BLaER1 treated with 17β-estradiol and CSF1 and Interleukin-3, amounts not matched to agents 10 nM and 100 nM (cell line): ENCODE measurements around the gene CELF2.

Experiments used
- H3K27ac ChIP-seq, 11 experiments: shearing (Covaris generic); formaldehyde crosslinking; 2 replicates each; pipeline ENCODE4 v1.8.1; 2022
- H3K27me3 ChIP-seq, 11 experiments: shearing (Covaris generic); formaldehyde crosslinking; 2 replicates each; pipeline ENCODE4 v1.8.1; 2022
- H3K36me3 ChIP-seq, 11 experiments: shearing (Covaris generic); formaldehyde crosslinking; 2 replicates each; pipeline ENCODE4 v1.8.1; 2022
- H3K4me1 ChIP-seq, 10 experiments: shearing (Covaris generic); formaldehyde crosslinking; 2 replicates each; pipeline ENCODE4 v1.8.1; 2022
- H3K4me2 ChIP-seq, 11 experiments: shearing (Covaris generic); formaldehyde crosslinking; 2 replicates each; pipeline ENCODE4 v1.8.1; 2022
- H3K4me3 ChIP-seq, 10 experiments: shearing (Covaris generic); formaldehyde crosslinking; 2 replicates each; pipeline ENCODE4 v1.8.1; 2022
- H3K9ac ChIP-seq, 11 experiments: shearing (Covaris generic); formaldehyde crosslinking; 2 replicates each; pipeline ENCODE4 v1.8.1; 2022
- H3K9me3 ChIP-seq, 11 experiments: shearing (Covaris generic); formaldehyde crosslinking; replicated peaks in 1 of 11; 2 replicates each; pipeline ENCODE4 v1.8.1; 2022
- H4K20me1 ChIP-seq, 11 experiments: shearing (Covaris generic); formaldehyde crosslinking; 2 replicates each; pipeline ENCODE4 v1.8.1; 2022
- Cebpa-rat ChIP-seq, 11 experiments: shearing (Covaris generic); IDR thresholded peaks; 2 replicates each; pipeline ENCODE4 v1.8.1; 2022

CELF2 gene

DNA sequence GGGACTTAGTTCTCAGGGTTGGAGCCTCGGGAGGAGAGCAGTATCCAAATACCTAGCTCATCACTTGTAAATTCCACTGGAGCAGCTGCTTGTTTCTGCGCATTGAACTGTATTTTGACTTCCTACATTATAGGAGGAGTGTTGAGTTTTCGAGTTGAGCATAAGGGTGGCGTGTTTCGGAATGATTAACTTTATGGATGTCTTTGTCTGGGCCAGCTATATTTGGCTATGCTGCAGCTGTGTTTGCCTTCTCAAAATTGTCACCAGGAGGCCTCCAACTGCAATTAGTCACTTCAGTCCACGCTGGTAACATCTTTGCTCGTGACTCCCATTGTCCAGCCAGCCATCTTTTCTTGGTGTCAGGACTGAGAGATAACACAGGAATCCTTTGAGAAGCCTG, 9.1 kb downstream of the CELF2 start:
- Histone ChIP-seq H3K4me2 (no peak overlapping the region), H3K4me3 (no peak overlapping the region), H3K9me3 (no peaks in the 10 kb centered on the region; a peak in 1 of 22 replicates), H3K9ac (no peak overlapping the region), H3K4me1 (0 out of 20 replicates have a peak, but pooled peaks cover 0 to 4% (median 0%) of the 10 kb centered on the region in 10 experiments), H4K20me1 (no peaks in the 10 kb centered on the region), H3K36me3 (no peaks in the 10 kb centered on the region), H3K27ac (no peak overlapping the region), H3K27me3 (peaks cover 0 to 7% (median 0%) of the 10 kb centered on the region in 11 experiments; a peak in 5 of 22 replicates)
- TF ChIP-seq Cebpa-rat (IDR thresholded peaks at IDR 0.05) = no peak

DNA sequence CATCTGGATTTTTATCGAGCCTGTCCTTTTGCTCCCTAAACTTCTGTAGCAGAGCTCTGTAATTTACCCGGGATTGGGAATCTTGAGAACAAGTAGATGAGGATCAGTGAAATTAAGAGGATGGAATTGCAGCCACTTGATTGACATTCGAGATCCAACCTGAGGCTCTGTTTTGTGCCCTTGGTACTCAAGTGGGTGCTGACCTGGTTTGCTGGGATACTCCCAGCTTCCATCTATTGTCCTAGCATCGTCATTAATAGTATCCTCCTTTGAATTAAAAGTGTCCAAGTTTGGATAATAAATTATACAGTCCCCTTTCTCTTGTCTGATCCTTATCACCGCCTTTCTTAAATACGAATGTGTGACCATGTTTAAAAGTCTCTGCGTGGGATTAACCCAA, 17.1 kb downstream of the CELF2 start:
- Histone ChIP-seq H3K9ac (no peak overlapping the region), H4K20me1 (no peaks in the 10 kb centered on the region), H3K27me3 (no peaks in the 10 kb centered on the region), H3K9me3 (peaks cover 0 to 21% (median 9%) of the 10 kb centered on the region in 11 experiments; a peak in 13 of 22 replicates), H3K4me2 (no peak overlapping the region; a peak in 1 of 22 replicates), H3K27ac (no peak overlapping the region), H3K36me3 (no peaks in the 10 kb centered on the region), H3K4me3 (no peak overlapping the region), H3K4me1 (peaks cover 0 to 25% (median 0%) of the 10 kb centered on the region in 10 experiments; a peak in 7 of 20 replicates)
- no peak for TF ChIP-seq Cebpa-rat (IDR thresholded peaks at IDR 0.05)

DNA sequence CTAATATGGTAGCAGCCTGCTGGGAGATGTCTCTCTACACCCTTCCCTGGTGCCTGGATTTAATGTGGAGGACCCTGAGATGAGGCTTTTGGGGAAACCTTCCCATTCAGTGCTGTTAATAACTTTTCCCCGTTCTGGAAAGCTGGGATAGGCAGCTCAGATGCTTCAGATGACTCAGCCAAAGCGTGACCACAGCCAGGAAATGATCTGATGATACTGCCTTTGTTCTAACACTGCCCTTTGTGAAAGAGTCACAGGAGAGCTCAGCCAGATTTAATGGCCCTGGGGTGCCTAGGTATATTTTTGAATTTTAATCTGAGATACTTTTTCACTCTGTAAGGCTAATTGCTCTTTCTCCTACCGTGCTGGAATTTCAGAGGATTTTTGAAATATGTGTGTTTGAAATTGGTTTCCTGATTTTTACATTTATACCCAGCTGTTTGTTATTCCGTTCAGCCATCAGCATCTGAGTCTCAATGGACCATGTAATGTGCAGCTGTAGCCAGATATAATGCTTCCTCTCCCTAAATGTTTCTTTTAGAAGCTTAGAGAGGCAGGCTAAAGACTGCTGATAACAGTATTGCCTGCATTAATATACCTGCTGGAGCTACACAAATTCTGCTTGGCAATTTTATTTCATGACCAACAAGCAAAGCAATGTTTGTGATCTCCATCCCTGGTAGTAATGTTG, 17.8 kb downstream of the CELF2 start:
- Histone ChIP-seq H3K36me3 (no peaks in the 10 kb centered on the region), H3K9ac (no peak overlapping the region), H3K4me3 (no peak overlapping the region), H3K27me3 (no peaks in the 10 kb centered on the region), H3K4me2 (peak overlapping the region in 4 of 11 experiments; percentile 16 to 62 (median 48); a peak in 7 of 22 replicates), H4K20me1 (no peaks in the 10 kb centered on the region), H3K27ac (no peak overlapping the region), H3K9me3 (peaks cover 0 to 21% (median 9%) of the 10 kb centered on the region in 11 experiments; a peak in 13 of 22 replicates), H3K4me1 (peaks cover 0 to 25% (median 0%) of the 10 kb centered on the region in 10 experiments; a peak in 7 of 20 replicates)
- no peak for TF ChIP-seq Cebpa-rat (IDR thresholded peaks at IDR 0.05)

DNA sequence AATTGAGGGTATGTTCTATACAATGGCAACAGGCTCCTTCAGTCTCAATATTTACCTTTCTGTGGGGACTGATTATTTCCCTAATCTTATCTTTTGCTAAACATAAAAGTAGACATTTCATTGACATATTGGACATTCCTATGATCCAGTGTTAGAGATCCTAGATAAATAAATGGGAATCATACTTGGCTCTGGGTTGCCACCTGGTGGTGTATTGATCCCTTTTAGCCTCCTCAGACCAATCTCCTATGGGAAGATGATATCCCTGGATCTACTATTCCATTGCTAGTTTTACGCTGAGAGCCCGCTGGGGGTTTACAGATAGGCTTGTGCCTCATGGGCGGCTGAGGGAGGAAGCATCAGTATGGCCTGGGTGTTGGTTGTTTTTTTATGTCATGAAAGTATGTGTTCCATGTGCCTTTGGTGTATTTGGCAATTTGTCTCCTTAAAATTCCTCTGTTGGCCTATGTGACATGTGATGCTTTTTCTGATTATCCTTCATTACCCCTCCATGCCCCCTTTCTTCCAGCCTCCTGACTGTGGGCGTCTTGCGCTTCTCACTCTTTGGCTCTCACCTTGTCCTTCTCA, 18.8 kb downstream of the CELF2 start:
- H3K27ac ChIP-seq = no peak overlapping the region
- H3K4me3 ChIP-seq = no peak overlapping the region

DNA sequence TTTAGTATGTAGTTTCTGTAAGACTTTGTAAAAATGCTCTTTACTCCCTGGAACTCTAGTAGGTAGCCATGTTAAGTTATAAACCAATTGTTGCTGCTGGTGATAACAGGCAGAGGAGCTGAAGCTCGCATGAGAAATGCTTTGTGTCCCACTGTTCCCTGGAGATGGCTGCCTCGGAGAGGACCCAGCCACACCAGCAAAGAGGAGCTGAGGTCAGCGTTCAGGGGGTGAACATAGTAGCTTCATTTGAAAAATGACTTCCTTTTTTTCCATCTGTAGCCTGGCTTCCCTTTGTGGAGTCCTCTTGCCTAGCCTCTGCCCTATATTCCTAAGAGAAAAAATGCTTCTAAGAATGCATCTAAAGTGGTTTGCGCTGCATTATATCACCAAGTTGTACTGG, 20.3 kb downstream of the CELF2 start:
- H3K27me3 ChIP-seq = no peaks in the 10 kb centered on the region
- H3K4me2 ChIP-seq = peak overlapping the region in 3 of 11 experiments; percentile 35 to 53 (median 44); a peak in 6 of 22 replicates
- H3K9me3 ChIP-seq = peaks cover 0 to 21% (median 9%) of the 10 kb centered on the region in 11 experiments; a peak in 13 of 22 replicates
- no peak for TF ChIP-seq Cebpa-rat (IDR thresholded peaks at IDR 0.05)
- H3K9ac ChIP-seq = no peak overlapping the region
- no peak overlapping the region for H3K4me3 ChIP-seq
- H3K36me3 ChIP-seq = no peaks in the 10 kb centered on the region
- H3K27ac ChIP-seq = no peak overlapping the region
- no peaks in the 10 kb centered on the region for H4K20me1 ChIP-seq
- H3K4me1 ChIP-seq = peaks cover 0 to 25% (median 0%) of the 10 kb centered on the region in 10 experiments; a peak in 7 of 20 replicates

More for the DNA sequence above, 18.8 kb downstream of the CELF2 start:
- Histone ChIP-seq H3K9ac (no peak overlapping the region), H3K36me3 (no peaks in the 10 kb centered on the region), H3K4me2 (no peak overlapping the region), H3K9me3 (peaks cover 0 to 21% (median 9%) of the 10 kb centered on the region in 11 experiments; a peak in 13 of 22 replicates), H3K4me1 (peaks cover 0 to 25% (median 0%) of the 10 kb centered on the region in 10 experiments; a peak in 7 of 20 replicates), H3K27me3 (no peaks in the 10 kb centered on the region), H4K20me1 (no peaks in the 10 kb centered on the region)
- no peak for TF ChIP-seq Cebpa-rat (IDR thresholded peaks at IDR 0.05)

DNA sequence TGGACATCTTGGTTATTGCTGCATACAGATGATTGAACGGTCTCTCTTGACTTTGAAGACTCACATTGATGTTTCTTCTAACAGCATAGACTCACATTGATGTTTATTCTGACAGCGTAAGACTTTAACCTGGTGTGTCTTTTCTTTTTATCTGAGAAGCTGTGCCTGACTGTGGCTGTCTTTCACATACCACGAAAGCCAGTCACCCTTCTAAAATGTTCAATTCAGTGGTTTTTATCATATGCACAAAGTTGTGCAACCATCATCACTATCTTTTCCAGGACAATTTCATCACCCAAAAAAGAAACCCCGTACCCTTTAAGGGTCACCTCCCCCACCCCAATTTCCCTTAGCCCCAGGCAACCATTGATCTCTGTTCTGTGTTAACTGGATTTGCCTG, 24.7 kb downstream of the CELF2 start:
- no peak overlapping the region for H3K9ac ChIP-seq
- no peak overlapping the region for H3K4me3 ChIP-seq
- H4K20me1 ChIP-seq = no peaks in the 10 kb centered on the region
- peaks cover 0 to 11% (median 0%) of the 10 kb centered on the region in 10 experiments; a peak in 6 of 20 replicates for H3K4me1 ChIP-seq
- no peak overlapping the region for H3K27ac ChIP-seq
- no peaks in the 10 kb centered on the region for H3K36me3 ChIP-seq
- no peaks in the 10 kb centered on the region for H3K9me3 ChIP-seq
- no peaks in the 10 kb centered on the region for H3K27me3 ChIP-seq
- no peak overlapping the region for H3K4me2 ChIP-seq
- no peak for TF ChIP-seq Cebpa-rat (IDR thresholded peaks at IDR 0.05)

DNA sequence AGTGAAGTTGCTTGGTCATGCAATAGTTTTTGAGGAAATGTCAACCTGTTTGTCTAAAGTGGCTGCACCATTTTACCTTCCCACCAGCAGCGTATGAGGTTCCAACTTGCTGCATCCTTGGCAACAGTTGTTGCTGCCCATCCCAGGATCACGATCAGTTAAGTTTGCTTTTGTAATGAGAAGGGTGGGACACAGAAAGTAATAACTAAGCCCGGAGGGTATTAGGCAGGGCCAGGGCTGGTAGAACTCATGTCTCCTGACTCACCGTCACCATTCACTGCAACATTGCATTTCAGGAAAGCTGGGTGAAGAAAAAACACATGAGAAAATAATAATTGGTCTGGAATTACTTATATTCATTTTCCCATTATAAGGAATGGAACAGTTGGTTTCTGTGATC, 25.4 kb downstream of the CELF2 start:
- no peak overlapping the region for H3K4me2 ChIP-seq
- no peak for TF ChIP-seq Cebpa-rat (IDR thresholded peaks at IDR 0.05)
- H3K9me3 ChIP-seq = no peaks in the 10 kb centered on the region
- no peaks in the 10 kb centered on the region for H3K36me3 ChIP-seq
- H3K27me3 ChIP-seq = no peaks in the 10 kb centered on the region
- no peak overlapping the region for H3K27ac ChIP-seq
- peaks cover 0 to 4% (median 0%) of the 10 kb centered on the region in 10 experiments; a peak in 6 of 20 replicates for H3K4me1 ChIP-seq
- H3K4me3 ChIP-seq = no peak overlapping the region
- no peaks in the 10 kb centered on the region for H4K20me1 ChIP-seq
- H3K9ac ChIP-seq = no peak overlapping the region

DNA sequence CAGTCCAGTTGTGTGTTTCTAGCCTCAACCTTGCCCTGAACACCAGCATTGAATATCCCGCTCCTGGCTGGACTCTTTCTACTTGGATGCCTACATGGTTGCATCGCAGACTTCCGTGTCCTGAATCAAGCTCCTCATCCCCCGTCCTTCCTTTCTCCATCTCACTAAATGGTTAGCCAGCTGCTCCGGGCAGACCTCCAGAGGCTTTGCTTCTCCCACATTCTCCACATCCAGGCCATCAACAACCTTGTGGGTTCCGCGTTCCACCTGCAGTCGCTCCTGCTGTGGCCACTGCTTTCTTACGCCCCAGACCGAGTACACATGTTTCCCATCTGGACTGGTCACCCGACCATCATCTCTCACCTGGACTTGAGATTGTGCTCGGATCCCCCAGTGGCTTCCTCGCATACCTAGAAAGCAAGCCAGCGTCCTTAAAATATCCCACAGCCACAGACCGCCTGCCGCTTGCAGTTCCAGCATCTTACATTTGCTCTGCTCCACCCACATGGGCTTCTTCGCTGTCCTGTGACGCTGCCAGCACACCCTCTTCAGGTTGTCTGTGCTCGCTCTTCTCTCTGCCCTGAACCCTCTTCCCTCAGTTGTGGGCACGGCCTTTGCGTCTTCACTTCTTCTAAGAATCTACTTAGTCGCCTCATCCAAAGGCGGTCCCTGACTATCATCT, 25.9 kb downstream of the CELF2 start:
- Histone ChIP-seq H3K9ac (no peak overlapping the region), H3K4me1 (no peaks in the 10 kb centered on the region), H4K20me1 (no peaks in the 10 kb centered on the region), H3K27me3 (no peaks in the 10 kb centered on the region), H3K27ac (no peak overlapping the region), H3K36me3 (no peaks in the 10 kb centered on the region), H3K9me3 (no peaks in the 10 kb centered on the region), H3K4me3 (no peak overlapping the region), H3K4me2 (no peak overlapping the region)
- no peak for TF ChIP-seq Cebpa-rat (IDR thresholded peaks at IDR 0.05)

DNA sequence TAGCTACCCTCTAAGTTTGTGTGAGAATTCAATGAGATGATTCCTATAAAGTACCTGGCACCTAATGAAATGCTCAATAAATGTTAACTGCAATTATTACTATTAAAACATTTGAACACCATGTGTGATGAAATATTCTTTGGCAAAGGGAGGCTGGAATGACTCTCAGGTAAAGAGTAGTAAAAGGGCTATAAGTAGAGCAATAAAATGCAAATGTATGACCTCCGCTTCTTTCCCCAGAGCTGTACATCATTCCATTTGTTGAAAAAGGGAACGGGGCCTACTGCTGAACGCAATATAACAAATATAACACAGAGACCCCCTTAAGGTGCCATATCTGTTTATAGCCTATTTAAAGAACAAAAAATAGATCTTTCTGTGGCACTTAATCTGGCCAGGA, 27.8 kb downstream of the CELF2 start:
- TF ChIP-seq Cebpa-rat (IDR thresholded peaks at IDR 0.05) = no peak
- H3K4me2 ChIP-seq = no peak overlapping the region
- H3K4me1 ChIP-seq = no peaks in the 10 kb centered on the region
- H3K9me3 ChIP-seq = no peaks in the 10 kb centered on the region
- no peaks in the 10 kb centered on the region for H3K36me3 ChIP-seq
- no peak overlapping the region for H3K27ac ChIP-seq
- H3K27me3 ChIP-seq = no peaks in the 10 kb centered on the region
- no peak overlapping the region for H3K9ac ChIP-seq
- H4K20me1 ChIP-seq = no peaks in the 10 kb centered on the region
- no peak overlapping the region for H3K4me3 ChIP-seq
